Measurements from ENCODE around the gene MVP. TPM values are rescaled to one million over a fixed set of nuclear protein-coding genes. Genes with fewer than 3 reads are reported as not detected.

MVP gene
- polyA plus RNA-seq, 1 donor from 2014 or later: 2.5 TPM

DNA sequence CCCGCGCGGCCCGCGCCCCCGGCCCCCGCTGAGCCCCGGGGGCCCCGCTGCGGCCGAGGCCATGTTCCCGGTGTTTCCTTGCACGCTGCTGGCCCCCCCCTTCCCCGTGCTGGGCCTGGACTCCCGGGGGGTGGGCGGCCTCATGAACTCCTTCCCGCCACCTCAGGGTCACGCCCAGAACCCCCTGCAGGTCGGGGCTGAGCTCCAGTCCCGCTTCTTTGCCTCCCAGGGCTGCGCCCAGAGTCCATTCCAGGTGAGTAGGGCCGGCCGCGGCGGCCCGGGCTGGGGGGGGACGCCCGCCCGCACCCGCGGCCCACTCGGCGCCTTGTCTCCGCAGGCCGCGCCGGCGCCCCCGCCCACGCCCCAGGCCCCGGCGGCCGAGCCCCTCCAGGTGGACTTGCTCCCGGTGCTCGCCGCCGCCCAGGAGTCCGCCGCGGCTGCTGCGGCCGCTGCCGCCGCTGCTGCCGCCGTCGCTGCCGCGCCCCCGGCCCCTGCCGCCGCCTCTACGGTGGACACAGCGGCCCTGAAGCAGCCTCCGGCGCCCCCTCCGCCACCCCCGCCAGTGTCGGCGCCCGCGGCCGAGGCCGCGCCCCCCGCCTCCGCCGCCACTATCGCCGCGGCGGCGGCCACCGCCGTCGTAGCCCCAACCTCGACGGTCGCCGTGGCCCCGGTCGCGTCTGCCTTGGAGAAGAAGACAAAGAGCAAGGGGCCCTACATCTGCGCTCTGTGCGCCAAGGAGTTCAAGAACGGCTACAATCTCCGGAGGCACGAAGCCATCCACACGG is 13.4 kb upstream of the MVP start:
- Histone ChIP-seq H3K4me3 (ENCODE audit: low read length) (peak overlapping the region; percentile 100), H3K9me2 (ENCODE audit: insufficient read depth, low read length) (no peaks in the 10 kb centered on the region), H3K4me2 (ENCODE audit: low read length) (peak overlapping the region; percentile 69), H3K9ac (ENCODE audit: low read length) (peak overlapping the region; percentile 99), H3K36me3 (ENCODE audit: insufficient read depth, low read length) (no peaks in the 10 kb centered on the region), H4K20me1 (ENCODE audit: insufficient read depth) (peaks cover 3% of the 10 kb centered on the region), H3K27me3 (ENCODE audit: insufficient read depth, low read depth, low read length) (no peaks in the 10 kb centered on the region), H3F3A (ENCODE audit: insufficient read depth, low read length, poor library complexity, severe bottlenecking) (peaks cover 7% of the 10 kb centered on the region), H3K79me2 (replicated peaks; ENCODE audit: insufficient read depth, low read length) (peaks cover 25% of the 10 kb centered on the region), H3K9me3 (ENCODE audit: low read length) (no peaks in the 10 kb centered on the region), H3K27ac (ENCODE audit: low read length) (peak overlapping the region; percentile 88), H2AFZ (ENCODE audit: low read depth, low read length) (no peak overlapping the region)
- TF ChIP-seq TAF1 (IDR thresholded peaks at IDR 0.05; ENCODE audit: low read depth) (no peak), REST (IDR thresholded peaks at IDR 0.05; ENCODE audit: borderline replicate concordance) (peak; percentile 26)

DNA sequence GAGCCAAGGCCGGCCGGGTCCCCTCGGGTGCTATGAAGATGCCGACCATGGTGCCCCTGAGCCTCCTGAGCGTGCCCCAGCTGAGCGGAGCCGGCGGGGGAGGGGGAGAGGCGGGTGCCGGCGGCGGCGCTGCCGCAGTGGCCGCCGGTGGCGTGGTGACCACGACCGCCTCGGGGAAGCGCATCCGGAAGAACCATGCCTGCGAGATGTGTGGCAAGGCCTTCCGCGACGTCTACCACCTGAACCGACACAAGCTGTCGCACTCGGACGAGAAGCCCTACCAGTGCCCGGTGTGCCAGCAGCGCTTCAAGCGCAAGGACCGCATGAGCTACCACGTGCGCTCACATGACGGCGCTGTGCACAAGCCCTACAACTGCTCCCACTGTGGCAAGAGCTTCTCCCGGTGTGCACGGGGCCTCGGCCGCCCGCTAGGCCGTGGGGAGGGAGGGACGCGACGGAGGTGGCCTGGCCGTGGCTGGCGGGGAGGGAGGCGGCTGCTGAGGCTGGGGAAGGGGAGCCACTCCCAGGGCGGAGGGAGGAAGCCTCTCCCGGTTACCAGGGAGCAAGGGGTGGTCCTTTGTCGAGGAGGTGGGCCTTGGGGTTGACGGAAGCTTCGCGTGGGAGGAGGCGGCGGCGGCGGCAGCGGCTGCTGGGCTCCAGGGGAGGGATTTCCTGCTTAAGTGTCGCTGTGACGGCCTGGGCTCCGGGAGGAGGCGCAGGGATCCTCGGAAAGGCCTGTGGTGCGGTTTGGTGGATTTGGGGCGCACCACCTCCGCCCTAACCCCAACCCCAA is 12.6 kb upstream of the MVP start:
- no peaks in the 10 kb centered on the region for H3K36me3 ChIP-seq (ENCODE audit: insufficient read depth, low read length)
- H4K20me1 ChIP-seq (ENCODE audit: insufficient read depth): peaks cover 3% of the 10 kb centered on the region
- peak overlapping the region; percentile 69 for H3K4me2 ChIP-seq (ENCODE audit: low read length)
- peaks cover 25% of the 10 kb centered on the region for H3K79me2 ChIP-seq (replicated peaks; ENCODE audit: insufficient read depth, low read length)
- no peaks in the 10 kb centered on the region for H3K27me3 ChIP-seq (ENCODE audit: insufficient read depth, low read depth, low read length)
- TF ChIP-seq POLR2AphosphoS5 (IDR thresholded peaks at IDR 0.05): peak; percentile 58
- TF ChIP-seq REST (IDR thresholded peaks at IDR 0.05; ENCODE audit: borderline replicate concordance): peak; percentile 55
- peak; percentile 70 for TF ChIP-seq TAF1 (IDR thresholded peaks at IDR 0.05; ENCODE audit: low read depth)
- TF ChIP-seq, protein P1, sequence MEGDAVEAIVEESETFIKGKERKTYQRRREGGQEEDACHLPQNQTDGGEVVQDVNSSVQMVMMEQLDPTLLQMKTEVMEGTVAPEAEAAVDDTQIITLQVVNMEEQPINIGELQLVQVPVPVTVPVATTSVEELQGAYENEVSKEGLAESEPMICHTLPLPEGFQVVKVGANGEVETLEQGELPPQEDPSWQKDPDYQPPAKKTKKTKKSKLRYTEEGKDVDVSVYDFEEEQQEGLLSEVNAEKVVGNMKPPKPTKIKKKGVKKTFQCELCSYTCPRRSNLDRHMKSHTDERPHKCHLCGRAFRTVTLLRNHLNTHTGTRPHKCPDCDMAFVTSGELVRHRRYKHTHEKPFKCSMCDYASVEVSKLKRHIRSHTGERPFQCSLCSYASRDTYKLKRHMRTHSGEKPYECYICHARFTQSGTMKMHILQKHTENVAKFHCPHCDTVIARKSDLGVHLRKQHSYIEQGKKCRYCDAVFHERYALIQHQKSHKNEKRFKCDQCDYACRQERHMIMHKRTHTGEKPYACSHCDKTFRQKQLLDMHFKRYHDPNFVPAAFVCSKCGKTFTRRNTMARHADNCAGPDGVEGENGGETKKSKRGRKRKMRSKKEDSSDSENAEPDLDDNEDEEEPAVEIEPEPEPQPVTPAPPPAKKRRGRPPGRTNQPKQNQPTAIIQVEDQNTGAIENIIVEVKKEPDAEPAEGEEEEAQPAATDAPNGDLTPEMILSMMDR (IDR thresholded peaks at IDR 0.05; ENCODE audit: poor library complexity, severe bottlenecking): peak; percentile 78
- peak; percentile 95 for TF ChIP-seq MXI1 (conservative IDR thresholded peaks at IDR 0.05; ENCODE audit: poor library complexity, severe bottlenecking)
- TF ChIP-seq EP300 (conservative IDR thresholded peaks at IDR 0.05; ENCODE audit: poor library complexity, severe bottlenecking): no peak
- TF ChIP-seq EZH2 (IDR thresholded peaks at IDR 0.05; ENCODE audit: borderline replicate concordance, insufficient read depth, low read length, poor library complexity, severe bottlenecking): no peak
- peak; percentile 73 for TF ChIP-seq SMC3 (conservative IDR thresholded peaks at IDR 0.05; ENCODE audit: poor library complexity)
- TF ChIP-seq RAD21 (conservative IDR thresholded peaks at IDR 0.05): peak; percentile 71
- H3K4me3 ChIP-seq (ENCODE audit: low read length): peak overlapping the region; percentile 100
- H3K9ac ChIP-seq (ENCODE audit: low read length): peak overlapping the region; percentile 99
- H3K27ac ChIP-seq (ENCODE audit: low read length): peak overlapping the region; percentile 88
- H3K9me3 ChIP-seq (ENCODE audit: low read length): no peaks in the 10 kb centered on the region
- no peak overlapping the region for H2AFZ ChIP-seq (ENCODE audit: low read depth, low read length)
- H3F3A ChIP-seq (ENCODE audit: insufficient read depth, low read length, poor library complexity, severe bottlenecking): peaks cover 7% of the 10 kb centered on the region
- H3K9me2 ChIP-seq (ENCODE audit: insufficient read depth, low read length): no peaks in the 10 kb centered on the region

Data from neural cell (in vitro differentiated cells).